Naive thymus-derived CD4-positive, alpha-beta T cell (primary cell): ENCODE data around the gene STX16. TPM values are rescaled to one million over a fixed set of nuclear protein-coding genes. Genes with fewer than 3 reads are reported as not detected.

ENCODE experiments used
- ATAC-seq: fragments of 150-1000 bp; cut with Tn5 transposase; 2 replicates; pipeline ENCODE4 v1.10.0; 2021; ENCODE audit warnings: mild to moderate bottlenecking, moderate library complexity
- CTCF ChIA-PET: fragments of 350-600 bp; sonication (Branson Sonifier 250); formaldehyde crosslinking; loops from one replicate; lab custom pipeline; 2021; ENCODE audit warnings: antibody characterized with exemption; lab: Charles Lee
- POLR2A ChIA-PET: fragments of 350-600 bp; sonication (Branson Sonifier 250); formaldehyde crosslinking; loops from one replicate; lab custom pipeline; 2021; ENCODE audit warnings: antibody characterized with exemption, inconsistent platforms; lab: Charles Lee
- DNase-seq, 9 donors: peaks; one replicate each; pipeline versions ENCODE4 v3.0.0 to v3.0.0-alpha.2; 2020 to 2022; ENCODE audit warnings: mixed read lengths in 1 of 9
- H3K27ac ChIP-seq: one replicate; pipeline ENCODE4 v1.7.0; 2013; ENCODE audit warnings: mild to moderate bottlenecking, low read depth, low read length, moderate library complexity
- H3K27me3 ChIP-seq, 2 donors: one replicate each; pipeline ENCODE4 v1.7.0; 2013; ENCODE audit warnings: low read length in 2 of 2, mild to moderate bottlenecking in 2 of 2, moderate library complexity in 2 of 2; ENCODE audit not compliant: control insufficient read depth in 2 of 2, insufficient read depth in 2 of 2
- H3K36me3 ChIP-seq, 3 experiments: 1 replicate in 2 of 3; 2 replicates in 1 of 3; pipeline ENCODE4 v1.7.0; 2013; ENCODE audit warnings: low read length in 3 of 3, mild to moderate bottlenecking in 3 of 3, moderate library complexity in 1 of 3; ENCODE audit not compliant: insufficient read depth in 3 of 3, control insufficient read depth in 2 of 3
- H3K4me1 ChIP-seq, 2 donors: one replicate each; pipeline ENCODE4 v1.7.0; 2013; ENCODE audit warnings: low read length in 2 of 2, mild to moderate bottlenecking in 2 of 2, moderate library complexity in 1 of 2; ENCODE audit not compliant: control insufficient read depth in 2 of 2, insufficient read depth in 2 of 2
- H3K4me3 ChIP-seq: 2 replicates; pipeline ENCODE4 v1.7.0; 2013; ENCODE audit warnings: mild to moderate bottlenecking, low read length
- H3K9me3 ChIP-seq, 3 experiments: 1 replicate in 2 of 3; 2 replicates in 1 of 3; pipeline ENCODE4 v1.7.0; 2013; ENCODE audit warnings: low read length in 3 of 3; ENCODE audit not compliant: control insufficient read depth in 2 of 3
- H3K27ac Mint-ChIP-seq, 9 donors: one replicate each; pipeline ENCODE4 v1.8.0; 2020 to 2022; ENCODE audit warnings: mixed read lengths in 9 of 9, mild to moderate bottlenecking in 8 of 9, moderate library complexity in 5 of 9, inconsistent platforms in 2 of 9
- H3K27me3 Mint-ChIP-seq, 5 donors: one replicate each; pipeline ENCODE4 v1.8.0; 2021 to 2022; ENCODE audit warnings: mixed read lengths in 5 of 5, mild to moderate bottlenecking in 1 of 5
- H3K36me3 Mint-ChIP-seq, 5 donors: one replicate each; pipeline ENCODE4 v1.8.0; 2020 to 2022; ENCODE audit warnings: mixed read lengths in 5 of 5, mild to moderate bottlenecking in 3 of 5, inconsistent platforms in 1 of 5
- H3K4me1 Mint-ChIP-seq, 7 donors: one replicate each; pipeline ENCODE4 v1.8.0; 2020 to 2022; ENCODE audit warnings: mixed read lengths in 7 of 7, mild to moderate bottlenecking in 3 of 7, inconsistent platforms in 1 of 7
- H3K4me3 Mint-ChIP-seq, 10 donors: one replicate each; pipeline ENCODE4 v1.8.0; 2020 to 2022; ENCODE audit warnings: mild to moderate bottlenecking in 10 of 10, mixed read lengths in 10 of 10, moderate library complexity in 6 of 10, inconsistent platforms in 2 of 10
- H3K9me3 Mint-ChIP-seq, 11 donors: one replicate each; pipeline ENCODE4 v1.8.0; 2020 to 2022; ENCODE audit warnings: mixed read lengths in 11 of 11, mild to moderate bottlenecking in 4 of 11, inconsistent platforms in 1 of 11, moderate library complexity in 1 of 11
- intact Hi-C, 2 donors: fragments of 100-400 bp; cut with micrococcal nuclease; formaldehyde crosslinking; loops; one replicate each; pipeline ENCODE4 v1.15.1; 2023
- polyA plus RNA-seq, 2 donors: library from polyadenylated mRNA; unstranded; fragments of 300-500 nt; fragmentation: Illumina TruSeq; gene quantifications; one replicate each; pipeline ENCODE4 v1.2.3, GENCODE V29; 2021
- total RNA-seq, 6 experiments: library from RNA in 5 of 6; stranded (reverse) in 5 of 6; gene quantifications; 1 replicate in 5 of 6; 2 replicates in 1 of 6; pipeline ENCODE4 v1.2.3 and lab custom pipeline; 2021 to 2026

The STX16 gene
- total and polyA plus RNA-seq, 7 experiments from 2014 or later: 32.0 to 225 (median 185) TPM

DNA sequence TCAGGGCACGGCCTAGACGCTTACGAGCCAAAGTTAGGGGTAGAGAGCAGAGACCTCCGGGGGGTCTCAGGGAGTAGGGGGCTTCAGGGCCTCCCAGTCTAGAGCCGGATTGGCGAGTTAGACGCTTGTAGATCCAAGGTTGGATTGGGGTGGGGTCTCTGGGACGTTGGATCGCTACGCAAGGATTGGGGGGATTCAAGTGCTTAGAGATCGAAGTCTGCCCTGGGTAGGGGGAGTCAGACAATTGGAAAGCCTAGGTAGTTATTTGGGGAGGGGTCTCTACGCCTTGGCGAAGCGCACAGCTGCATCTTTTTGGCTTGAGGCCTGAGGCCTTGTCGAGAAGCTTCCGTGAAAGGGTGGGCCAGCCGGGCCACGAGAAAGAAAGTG is 469 bp downstream of the STX16 start:
- Histone ChIP-seq H3K36me3 (peaks cover 0 to 13% (median 0%) of the 10 kb centered on the region in 3 experiments), H3K4me1 (peaks cover 30 to 38% of the 10 kb centered on the region in 2 donors), H3K4me3 (peak overlapping the region; percentile 94), H3K9me3 (no peaks in the 10 kb centered on the region), H3K27me3 (no peaks in the 10 kb centered on the region), H3K27ac (peak overlapping the region; percentile 93)
- H3K4me3 Mint-ChIP-seq: peak overlapping the region; percentile 94 to 100 (median 98)
- DNase-seq: peak in 3 of 9 donors; percentile 28 to 47 (median 35)
- peaks cover 0 to 20% (median 3%) of the 10 kb centered on the region in 5 donors for H3K36me3 Mint-ChIP-seq
- no peak for ATAC-seq
- intact Hi-C loops: loop anchor here (1.0 to 10.0 kb wide), 13 partner anchors 41 to 1257 kb away; partner anchors contain the start of genes ATP5F1E (in 1 of the 2), GNAS (in 1 of the 2), NELFCD (in 1 of the 2) and NPEPL1 (in 1 of the 2)
- H3K9me3 Mint-ChIP-seq: no peaks in the 10 kb centered on the region
- POLR2A ChIA-PET: interaction anchor here (0.7 to 7.4 kb wide), 19 partner anchors 9 to 603 kb away, joined by 3 to 99 read pairs (median 6); partner anchors contain the start of genes ATP5F1E, GNAS-AS1, NPEPL1 and VAPB
- CTCF ChIA-PET: interaction anchor here (0.7 to 2.4 kb wide), 14 partner anchors 9 to 603 kb away, joined by 3 to 27 read pairs (median 4); partner anchors contain the start of gene GNAS
- H3K4me1 Mint-ChIP-seq: peaks cover 20 to 41% (median 34%) of the 10 kb centered on the region in 7 donors
- H3K27ac Mint-ChIP-seq: peak overlapping the region; percentile 97 to 100 (median 99)
- peaks cover 0 to 4% (median 0%) of the 10 kb centered on the region in 5 donors for H3K27me3 Mint-ChIP-seq

DNA sequence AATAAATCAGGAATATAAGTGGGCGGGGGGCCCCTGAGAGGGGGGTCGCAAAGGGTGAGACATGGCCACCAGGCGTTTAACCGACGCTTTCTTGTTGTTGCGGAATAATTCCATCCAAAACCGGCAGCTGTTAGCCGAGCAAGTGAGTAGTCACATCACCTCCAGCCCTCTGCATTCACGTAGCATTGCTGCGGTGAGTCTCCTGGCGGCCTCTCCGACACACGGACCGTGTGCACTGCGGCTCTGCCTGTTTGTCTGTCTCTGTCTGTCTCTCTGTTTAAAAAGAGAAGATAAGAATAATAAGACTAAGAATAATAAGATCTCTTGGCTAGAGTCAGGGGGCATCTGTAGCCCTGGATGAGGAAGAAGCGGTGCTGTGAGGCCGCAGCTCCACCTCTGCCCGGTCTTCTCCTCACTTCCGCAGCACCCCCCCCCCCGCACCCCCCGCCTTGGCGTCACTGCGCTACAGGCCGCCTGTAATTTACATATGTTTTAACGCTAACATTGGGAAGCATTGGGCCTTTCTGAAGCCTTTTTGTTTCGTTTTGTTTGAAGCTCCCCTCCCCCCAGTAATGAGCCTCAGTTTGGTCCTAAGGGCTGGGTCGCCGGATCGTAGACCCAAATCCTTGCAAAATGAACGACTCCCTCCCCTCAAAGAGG is 993 bp downstream of the STX16 start:
- Histone ChIP-seq H3K4me1 (peaks cover 35 to 43% of the 10 kb centered on the region in 2 donors), H3K4me3 (peak overlapping the region; percentile 94)

GRCh38 chr20:58652606-58653294 is 1.7 kb downstream of the STX16 start:
- ATAC-seq (peak; percentile 5), DNase-seq (peak in 2 of 9 donors; percentile 30 to 31)
- H3K4me1 ChIP-seq: peaks cover 40 to 48% of the 10 kb centered on the region in 2 donors

More for the DNA sequence above, 993 bp downstream of the STX16 start:
- H3K27me3 Mint-ChIP-seq: peaks cover 0 to 4% (median 0%) of the 10 kb centered on the region in 5 donors
- Histone ChIP-seq H3K27me3 (no peaks in the 10 kb centered on the region), H3K9me3 (no peaks in the 10 kb centered on the region), H3K27ac (peak overlapping the region; percentile 93), H3K36me3 (peaks cover 0 to 13% (median 0%) of the 10 kb centered on the region in 3 experiments)
- ATAC-seq: peak; percentile 74
- no peaks in the 10 kb centered on the region for H3K9me3 Mint-ChIP-seq
- peaks cover 0 to 22% (median 3%) of the 10 kb centered on the region in 5 donors for H3K36me3 Mint-ChIP-seq
- ChIA-PET POLR2A (interaction anchor here (0.7 to 7.4 kb wide), 22 partner anchors 10 to 602 kb away, joined by 3 to 99 read pairs (median 6); partner anchors contain the start of genes ATP5F1E, GNAS-AS1, NPEPL1 and RAB22A), CTCF (interaction anchor here (0.6 to 2.4 kb wide), 8 partner anchors 8 to 602 kb away, joined by 3 to 27 read pairs (median 4); no protein-coding TSS in a partner anchor)
- H3K27ac Mint-ChIP-seq: peak overlapping the region; percentile 97 to 100 (median 99)
- intact Hi-C loops: loop anchor here (1.0 to 10.0 kb wide), 20 partner anchors 9 to 1263 kb away; partner anchors contain the start of genes ATP5F1E (in 2 of the 2), VAPB (in 2 of the 2), ZNF831 (in 2 of the 2) and GNAS (in 1 of the 2)
- H3K4me3 Mint-ChIP-seq: peak overlapping the region; percentile 94 to 100 (median 98)
- peaks cover 25 to 46% (median 40%) of the 10 kb centered on the region in 7 donors for H3K4me1 Mint-ChIP-seq
- DNase-seq: peak; percentile 41 to 85 (median 77)

DNA sequence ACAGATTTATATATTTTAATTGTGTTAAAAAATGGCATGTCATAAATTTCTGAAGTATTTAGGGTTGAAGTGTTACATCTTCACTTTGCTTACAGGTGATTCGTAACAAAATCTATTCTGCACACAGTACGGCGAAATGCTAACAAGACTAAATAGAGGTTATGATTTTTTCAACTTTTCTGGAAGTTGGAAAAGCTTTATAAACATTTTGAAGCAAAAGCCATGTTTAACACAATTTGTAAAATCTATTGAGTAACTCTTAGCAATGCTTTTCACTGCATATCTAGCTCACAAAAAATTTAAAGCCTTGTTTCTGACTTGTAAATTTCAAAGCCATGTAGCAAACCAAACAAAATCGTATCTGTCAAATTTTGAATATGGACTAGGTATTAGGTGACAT is 3.3 kb downstream of the STX16 start:
- Mint-ChIP-seq H3K36me3 (peaks cover 0 to 30% (median 3%) of the 10 kb centered on the region in 5 donors), H3K27me3 (peaks cover 0 to 2% (median 0%) of the 10 kb centered on the region in 5 donors), H3K27ac (peak overlapping the region in 3 of 9 donors; percentile 9 to 99 (median 25)), H3K4me3 (peak overlapping the region in 7 of 10 donors; percentile 9 to 89 (median 25)), H3K4me1 (peaks cover 40 to 61% (median 54%) of the 10 kb centered on the region in 7 donors), H3K9me3 (no peaks in the 10 kb centered on the region)
- CTCF ChIA-PET: no interaction called here
- Histone ChIP-seq H3K4me3 (no peak overlapping the region), H3K4me1 (peaks cover 50 to 60% of the 10 kb centered on the region in 2 donors), H3K36me3 (peaks cover 0 to 13% (median 0%) of the 10 kb centered on the region in 3 experiments), H3K9me3 (no peaks in the 10 kb centered on the region), H3K27ac (peak overlapping the region; percentile 93), H3K27me3 (no peaks in the 10 kb centered on the region)
- intact Hi-C loops: loop anchor here (5.0 to 10.0 kb wide), 7 partner anchors 468 to 1260 kb away; partner anchors contain the start of genes RBM38 (in 1 of the 2) and ZNF831 (in 1 of the 2)
- POLR2A ChIA-PET: interaction anchor here (0.7 to 3.8 kb wide), 2 partner anchors 8 to 1261 kb away, joined by 3 to 99 read pairs; no protein-coding TSS in a partner anchor
- DNase-seq (no peak), ATAC-seq (no peak)

More at GRCh38 chr20:58652606-58653294, 1.7 kb downstream of the STX16 start:
- peaks cover 0 to 13% (median 0%) of the 10 kb centered on the region in 3 experiments for H3K36me3 ChIP-seq
- H3K4me3 Mint-ChIP-seq: peak overlapping the region; percentile 94 to 100 (median 98)
- H3K27ac Mint-ChIP-seq: peak overlapping the region; percentile 97 to 100 (median 99)
- H3K27me3 Mint-ChIP-seq: peaks cover 0 to 2% (median 0%) of the 10 kb centered on the region in 5 donors
- no peaks in the 10 kb centered on the region for H3K27me3 ChIP-seq
- peaks cover 0 to 22% (median 3%) of the 10 kb centered on the region in 5 donors for H3K36me3 Mint-ChIP-seq
- no peaks in the 10 kb centered on the region for H3K9me3 ChIP-seq
- intact Hi-C loops: loop anchor here (1.0 to 10.0 kb wide), 14 partner anchors 9 to 1263 kb away; partner anchors contain the start of genes VAPB (in 2 of the 2), ZNF831 (in 2 of the 2), ATP5F1E (in 1 of the 2) and RAB22A (in 1 of the 2)
- POLR2A ChIA-PET: interaction anchor here (0.7 to 7.4 kb wide), 14 partner anchors 9 to 943 kb away, joined by 3 to 99 read pairs (median 6); partner anchors contain the start of genes GNAS-AS1, NPEPL1, RAB22A and VAPB
- H3K4me3 ChIP-seq: peak overlapping the region; percentile 94
- H3K4me1 Mint-ChIP-seq: peaks cover 32 to 53% (median 46%) of the 10 kb centered on the region in 7 donors
- CTCF ChIA-PET: interaction anchor here (0.6 to 2.4 kb wide), 3 partner anchors 8 to 222 kb away, joined by 3 to 27 read pairs (median 3); no protein-coding TSS in a partner anchor
- H3K9me3 Mint-ChIP-seq: no peaks in the 10 kb centered on the region
- H3K27ac ChIP-seq: peak overlapping the region; percentile 93

GRCh38 chr20:58655328-58656107 is 4.4 kb downstream of the STX16 start:
- peaks cover 0 to 39% (median 3%) of the 10 kb centered on the region in 5 donors for H3K36me3 Mint-ChIP-seq
- Histone ChIP-seq H3K4me3 (no peak overlapping the region), H3K9me3 (no peaks in the 10 kb centered on the region), H3K4me1 (peaks cover 60 to 68% of the 10 kb centered on the region in 2 donors), H3K27me3 (no peaks in the 10 kb centered on the region), H3K36me3 (peaks cover 0 to 13% (median 0%) of the 10 kb centered on the region in 3 experiments), H3K27ac (peak overlapping the region; percentile 93)
- intact Hi-C loops: loop anchor here (10.0 kb wide), 3 partner anchors 569 to 1261 kb away; partner anchors contain the start of gene RBM38 (in 1 of the 2)
- DNase-seq (no peak), ATAC-seq (no peak)
- peak overlapping the region; percentile 69 to 100 (median 85) for H3K27ac Mint-ChIP-seq
- H3K27me3 Mint-ChIP-seq: peaks cover 0 to 2% (median 0%) of the 10 kb centered on the region in 5 donors
- CTCF ChIA-PET: interaction anchor here (0.5 to 0.6 kb wide), 2 partner anchors 372 to 424 kb away, joined by 3 read pairs; no protein-coding TSS in a partner anchor
- POLR2A ChIA-PET: interaction anchor here (0.6 to 1.1 kb wide), 4 partner anchors 9 to 15 kb away, joined by 3 to 4 read pairs (median 3); no protein-coding TSS in a partner anchor
- peaks cover 52 to 69% (median 64%) of the 10 kb centered on the region in 7 donors for H3K4me1 Mint-ChIP-seq
- H3K9me3 Mint-ChIP-seq: no peaks in the 10 kb centered on the region
- peak overlapping the region in 9 of 10 donors; percentile 55 to 89 (median 69) for H3K4me3 Mint-ChIP-seq
